Measurements from ENCODE around the gene RNF141.

The RNF141 gene

GRCh38 chr11:10540915-10541560, at the start of gene RNF141:
TSS of gene RNF141 (minus strand) at chr11:10541187. CDS start at chr11:10534158, 7,029 bp downstream.
- peak; percentile 64 for DNase-seq

- no peak for DNase-seq
Measured at GRCh38 chr11:10590218-10590915, 49.4 kb upstream of the RNF141 start.

- DNase-seq = no peak
Measured at GRCh38 chr11:10588904-10589303, 47.9 kb upstream of the RNF141 start.

GRCh38 chr11:10587995-10588394, 47.0 kb upstream of the RNF141 start:
- DNase-seq = no peak

GRCh38 chr11:10587388-10587787, 46.4 kb upstream of the RNF141 start:
- no peak for DNase-seq

DNA sequence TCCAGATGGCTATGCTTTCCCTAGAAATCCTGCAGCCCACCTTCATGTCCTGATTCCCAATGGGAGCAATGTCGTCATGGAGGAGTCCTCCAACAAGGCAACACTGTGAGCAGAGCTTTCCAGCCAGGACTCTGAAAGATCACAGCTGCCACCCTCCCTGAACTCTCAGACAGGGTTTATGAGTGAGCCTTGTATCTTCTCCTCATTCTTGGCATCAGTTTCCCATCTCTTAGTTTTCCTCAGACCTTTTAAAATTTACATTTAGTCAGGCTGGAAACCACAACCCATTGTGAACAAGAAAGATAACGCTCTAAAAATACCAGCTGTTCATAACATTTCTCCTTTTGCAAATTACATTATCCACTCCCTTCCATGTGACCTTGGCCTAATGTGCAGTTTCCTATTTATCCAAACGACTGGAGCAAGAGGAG, 43.1 kb upstream of the RNF141 start:
- no peak for DNase-seq

DNA sequence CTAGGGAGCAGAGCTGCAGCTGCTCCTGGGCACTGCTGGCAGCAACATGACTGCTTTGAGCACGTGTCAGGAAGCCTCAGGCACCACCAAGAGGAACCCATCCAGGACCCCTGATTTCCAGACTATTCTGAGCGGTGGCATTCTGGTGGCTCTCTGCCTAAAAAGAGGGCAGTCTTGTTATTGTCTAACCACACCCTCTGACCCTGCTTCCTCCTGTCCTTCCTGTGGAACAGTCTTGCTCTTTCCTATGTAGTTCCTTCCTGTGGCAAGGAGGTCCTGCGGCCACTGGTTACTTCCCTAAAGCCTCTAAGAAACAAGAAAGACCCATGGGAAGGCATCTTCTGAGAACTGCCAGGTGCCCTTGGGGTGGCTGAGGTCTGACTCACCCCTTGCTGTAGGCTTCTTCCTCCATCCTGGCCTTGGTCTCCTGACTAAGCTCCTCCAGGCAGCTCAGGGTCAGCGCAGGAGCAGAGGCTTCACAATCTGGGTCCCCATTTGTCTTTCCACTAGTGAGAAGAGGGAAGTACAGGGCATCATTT, 40.6 kb upstream of the RNF141 start:
- DNase-seq = no peak

- no peak for DNase-seq
Measured at GRCh38 chr11:10580623-10581022, 39.6 kb upstream of the RNF141 start.

GRCh38 chr11:10579700-10580099, 38.7 kb upstream of the RNF141 start:
- no peak for DNase-seq

DNA sequence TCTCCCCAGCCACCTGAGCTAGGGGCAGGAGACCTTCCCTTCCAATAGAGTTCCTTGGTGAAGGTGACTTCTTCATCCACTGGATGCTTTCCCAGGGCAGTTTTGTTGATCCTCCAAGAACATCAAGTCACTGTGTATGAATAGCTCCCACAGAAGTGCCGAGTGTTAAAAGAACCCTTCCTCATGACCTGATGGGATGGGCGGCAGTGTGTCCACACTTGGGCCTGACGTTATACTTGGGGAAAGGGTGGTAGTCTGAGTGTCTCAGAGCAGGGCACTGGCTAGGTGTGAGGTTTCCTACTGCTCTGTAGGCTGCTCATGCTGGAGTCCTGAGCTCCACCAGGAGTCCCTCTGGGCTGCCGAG, 35.0 kb upstream of the RNF141 start:
- DNase-seq = no peak

- no peak for DNase-seq
Measured at GRCh38 chr11:10575346-10576034, 34.5 kb upstream of the RNF141 start.

DNA sequence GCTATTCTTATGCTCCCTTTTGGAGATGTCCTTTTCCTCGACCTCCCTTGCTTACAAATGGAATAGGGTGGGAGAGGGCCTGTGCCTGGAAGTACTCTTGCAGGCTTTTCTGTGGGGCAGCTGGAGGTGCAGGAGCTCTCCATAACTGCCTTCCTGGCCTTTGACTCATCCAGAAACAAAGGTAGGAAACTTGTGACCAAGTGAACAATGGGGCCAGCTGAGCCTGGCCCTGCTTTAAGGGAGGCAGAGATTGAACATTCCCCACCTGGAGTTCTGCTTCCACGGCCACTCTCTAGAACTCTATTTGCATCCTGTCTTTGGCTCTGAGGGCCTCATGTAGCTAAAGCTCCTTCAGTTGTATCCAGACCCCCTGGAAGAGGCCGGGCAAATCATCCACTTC, 32.6 kb upstream of the RNF141 start:
- DNase-seq = no peak

GRCh38 chr11:10573028-10573427, 32.0 kb upstream of the RNF141 start:
- DNase-seq = no peak

- no peak for DNase-seq
Measured at GRCh38 chr11:10572533-10572932, 31.5 kb upstream of the RNF141 start.

DNA sequence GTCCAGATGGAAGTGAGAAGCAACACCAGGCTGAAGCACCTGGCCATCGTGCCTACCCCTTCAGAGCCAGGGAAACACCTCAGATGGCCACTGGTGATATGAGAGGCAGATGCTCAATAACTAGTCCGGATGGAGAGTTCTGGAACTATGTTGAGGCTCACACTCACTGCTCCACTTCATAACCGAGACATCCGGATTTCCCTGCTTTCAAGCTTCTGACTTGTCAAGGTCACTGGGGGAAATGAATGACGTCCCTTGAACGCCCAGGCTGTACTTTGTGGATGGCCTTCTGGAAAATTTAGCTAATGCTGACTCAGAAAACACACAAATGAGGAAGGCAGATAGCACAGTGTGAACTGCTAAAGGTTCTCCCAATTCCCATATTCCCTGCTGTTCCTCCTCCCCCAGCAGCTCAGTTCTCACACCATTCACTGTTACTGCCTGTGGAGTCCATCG, 27.5 kb upstream of the RNF141 start, which contains the start of gene LYVE1:
Gene LYVE1 (minus strand): TSS at position 180 of the 456 bp plus-strand sequence. CDS start 133 bp downstream, at position 47.
- no peak for DNase-seq

- DNase-seq = no peak
Measured at GRCh38 chr11:10567446-10567845, 26.5 kb upstream of the RNF141 start.

DNA sequence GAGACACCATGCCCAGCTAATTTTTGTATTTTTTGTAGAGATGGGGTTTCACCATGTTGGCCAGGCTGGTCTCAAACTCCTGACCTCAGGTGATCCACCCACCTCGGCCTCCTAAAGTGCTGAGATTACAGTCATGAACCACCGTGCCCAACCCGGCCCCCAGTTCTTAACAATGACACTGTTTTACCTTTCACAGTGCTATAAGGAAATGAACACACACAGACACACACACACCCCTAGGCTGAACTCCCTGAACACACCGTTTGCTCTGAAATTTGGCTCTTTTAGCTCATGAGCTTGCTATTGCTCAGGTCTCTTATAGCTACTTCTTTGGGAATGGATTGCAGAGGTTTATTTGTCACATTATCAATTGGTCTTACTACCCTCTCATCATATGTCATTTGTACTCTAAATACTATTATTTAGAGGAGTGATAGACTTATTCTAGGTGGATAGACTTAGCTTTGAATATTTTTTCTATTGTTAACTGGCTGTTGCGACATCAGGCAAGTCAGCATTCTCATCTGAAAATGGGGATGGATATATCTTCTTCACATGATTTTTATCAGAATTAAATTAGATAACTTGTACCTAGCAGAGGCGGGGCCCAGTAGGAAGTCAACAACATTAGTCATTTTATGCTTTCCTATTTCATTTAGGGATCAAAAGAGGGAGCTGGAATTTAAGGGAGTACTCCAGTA, 25.4 kb upstream of the RNF141 start:
- DNase-seq = no peak

GRCh38 chr11:10565493-10565892, 24.5 kb upstream of the RNF141 start:
- no peak for DNase-seq

GRCh38 chr11:10564696-10565318, 23.8 kb upstream of the RNF141 start:
- DNase-seq = no peak

- no peak for DNase-seq
Measured at GRCh38 chr11:10564030-10564429, 23.0 kb upstream of the RNF141 start.

DNA sequence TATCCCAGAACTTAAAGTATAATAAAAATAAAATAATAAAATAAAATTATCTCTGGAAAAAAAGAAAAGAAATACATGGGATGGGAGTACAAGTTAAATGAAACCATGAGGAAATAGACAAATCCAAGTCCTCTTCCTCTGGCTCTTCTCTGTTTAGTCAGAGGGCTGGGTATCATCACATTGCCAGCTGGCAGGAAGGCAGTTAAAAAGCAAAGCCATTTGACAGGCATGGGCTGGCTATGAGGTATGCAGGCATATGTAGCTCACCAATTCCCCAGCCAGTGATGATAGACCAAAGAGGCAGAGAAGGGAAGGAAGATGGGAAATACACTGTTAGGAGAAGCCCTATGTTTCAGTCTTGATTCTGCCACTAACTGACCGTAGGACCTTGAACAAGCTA, 21.0 kb upstream of the RNF141 start:
- no peak for DNase-seq

- no peak for DNase-seq
Measured at GRCh38 chr11:10561043-10561818, 20.2 kb upstream of the RNF141 start.
